ENCODE results near the gene SDR9C7.

DNA sequence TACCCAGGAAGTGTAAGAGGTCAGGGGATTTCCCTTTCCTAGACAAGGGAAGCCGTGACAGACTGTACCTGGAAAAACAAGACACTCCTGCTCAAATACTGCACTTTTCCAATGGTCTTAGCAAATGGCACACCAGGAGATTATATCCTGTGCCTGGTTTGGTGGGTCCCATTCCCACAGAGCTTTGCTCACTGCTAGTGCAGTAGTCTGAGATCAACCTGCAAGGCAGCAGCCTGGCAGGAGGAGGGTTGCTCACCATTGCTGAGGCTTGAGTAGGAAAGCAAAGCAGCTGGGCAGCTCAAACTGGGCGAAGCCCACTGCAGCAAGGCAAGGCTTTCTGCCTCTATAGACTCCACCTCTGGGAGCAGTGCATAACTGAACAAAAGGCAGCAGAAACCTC is 24.2 kb upstream of the SDR9C7 start:
- no peak for TF ChIP-seq CTCF (IDR thresholded peaks at IDR 0.05; ENCODE audit: low read depth, low read length)
- TF ChIP-seq POLR2A (IDR thresholded peaks at IDR 0.05; ENCODE audit: extremely low read depth, insufficient read length): no peak
- TF ChIP-seq, protein P1, sequence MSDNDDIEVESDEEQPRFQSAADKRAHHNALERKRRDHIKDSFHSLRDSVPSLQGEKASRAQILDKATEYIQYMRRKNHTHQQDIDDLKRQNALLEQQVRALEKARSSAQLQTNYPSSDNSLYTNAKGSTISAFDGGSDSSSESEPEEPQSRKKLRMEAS (IDR thresholded peaks at IDR 0.05; ENCODE audit: low read depth, low read length): no peak
